SU-DHL-6 (cell line): Measurements from ENCODE around the gene HECTD1.

Experiments used
- H2AFZ ChIP-seq: fragments of 200-600 bp; sonication (generic); 2 replicates; pipeline ENCODE4 v1.6.1; 2014; ENCODE audit warnings: low read depth, mild to moderate bottlenecking, moderate library complexity, mixed read lengths, antibody characterized with exemption, low read length; ENCODE audit not compliant: severe bottlenecking
- H3F3A ChIP-seq: fragments of 200-600 bp; shearing (Covaris generic); 2 replicates; pipeline ENCODE4 v1.6.0; 2016; ENCODE audit warnings: antibody characterized with exemption, mild to moderate bottlenecking; ENCODE audit not compliant: insufficient read depth
- H3K27ac ChIP-seq: fragments of 200-600 bp; sonication (generic); 2 replicates; pipeline ENCODE4 v1.5.1; 2016; ENCODE audit warnings: low read depth, mild to moderate bottlenecking, low read length, moderate library complexity, mixed read lengths
- H3K27me3 ChIP-seq: fragments of 200-600 bp; sonication (generic), shearing (Covaris generic); 2 replicates; pipeline ENCODE4 v1.6.0; 2014; ENCODE audit warnings: mild to moderate bottlenecking, low read length
- H3K36me3 ChIP-seq: fragments of 200-600 bp; sonication (generic); 2 replicates; pipeline ENCODE4 v1.6.1; 2014; ENCODE audit warnings: mild to moderate bottlenecking, low read length, mixed read lengths
- H3K4me2 ChIP-seq: fragments of 300-600, 200-600 bp; shearing (Covaris generic), sonication (generic); 2 replicates; pipeline ENCODE4 v1.6.0; 2014; ENCODE audit warnings: low read length, low read depth, mild to moderate bottlenecking; ENCODE audit not compliant: poor library complexity, severe bottlenecking
- H3K4me3 ChIP-seq: fragments of 200-600 bp; sonication (generic); 2 replicates; pipeline ENCODE4 v1.5.1; 2014; ENCODE audit warnings: antibody characterized with exemption, low read length, mild to moderate bottlenecking, mixed read lengths; ENCODE audit not compliant: insufficient read depth, poor library complexity, severe bottlenecking
- H3K79me2 ChIP-seq: fragments of 200-600 bp; sonication (generic); 2 replicates; pipeline ENCODE4 v1.6.1; 2014; ENCODE audit warnings: mild to moderate bottlenecking, low read length, moderate library complexity; ENCODE audit not compliant: insufficient read depth
- H3K9ac ChIP-seq: fragments of 200-600 bp; sonication (generic); 2 replicates; pipeline ENCODE4 v1.7.0; 2014; ENCODE audit warnings: mild to moderate bottlenecking, low read length
- H3K9me2 ChIP-seq: fragments of 200-600 bp; sonication (generic); replicated peaks from 2 replicates; pipeline ENCODE4 v1.6.1; 2014; ENCODE audit warnings: low read length; ENCODE audit not compliant: insufficient read depth
- H3K9me3 ChIP-seq: fragments of 200-600 bp; sonication (generic); 2 replicates; pipeline ENCODE4 v1.6.1; 2014; ENCODE audit warnings: low read length, mixed read lengths; ENCODE audit not compliant: insufficient read depth
- H4K20me1 ChIP-seq: fragments of 200-600 bp; sonication (generic); 2 replicates; pipeline ENCODE4 v1.6.1; 2014; ENCODE audit warnings: low read depth, mild to moderate bottlenecking, antibody characterized with exemption, low read length, moderate library complexity, mixed read lengths
- CTCF ChIP-seq: fragments of 200-600 bp; sonication (generic); IDR thresholded peaks from one replicate; pipeline ENCODE4 v1.5.1; 2017; ENCODE audit warnings: antibody characterized with exemption, mild to moderate bottlenecking, low read length, moderate library complexity; ENCODE audit not compliant: insufficient read depth, poor library complexity, severe bottlenecking
- EZH2phosphoT487 ChIP-seq: fragments of 200-600 bp; sonication (generic), shearing (Covaris generic); conservative IDR thresholded peaks from 2 replicates; pipeline ENCODE4 v1.6.1; 2018; ENCODE audit warnings: mild to moderate bottlenecking, antibody characterized with exemption, low read length, moderate library complexity, mixed read lengths

The HECTD1 gene

GRCh38 chr14:31229009-31229408, 21.4 kb upstream of the HECTD1 start:
- Histone ChIP-seq H3K9me2 (no peaks in the 10 kb centered on the region), H3K36me3 (no peaks in the 10 kb centered on the region), H3K4me3 (no peak overlapping the region), H3K4me2 (no peak overlapping the region), H2AFZ (no peak overlapping the region), H4K20me1 (no peaks in the 10 kb centered on the region), H3K9ac (no peak overlapping the region), H3K9me3 (no peaks in the 10 kb centered on the region), H3K27me3 (no peaks in the 10 kb centered on the region), H3K79me2 (no peaks in the 10 kb centered on the region), H3K27ac (no peak overlapping the region), H3F3A (no peaks in the 10 kb centered on the region)
- TF ChIP-seq EZH2phosphoT487 (no peak), CTCF (no peak)

- Histone ChIP-seq H3K36me3 (no peaks in the 10 kb centered on the region), H3K4me3 (no peak overlapping the region), H3K27ac (no peak overlapping the region), H3K79me2 (no peaks in the 10 kb centered on the region), H3K27me3 (no peaks in the 10 kb centered on the region), H4K20me1 (no peaks in the 10 kb centered on the region), H2AFZ (no peak overlapping the region), H3K9me3 (no peaks in the 10 kb centered on the region), H3K9ac (no peak overlapping the region), H3K4me2 (no peak overlapping the region), H3K9me2 (no peaks in the 10 kb centered on the region), H3F3A (no peaks in the 10 kb centered on the region)
- no peak for TF ChIP-seq CTCF
- no peak for TF ChIP-seq EZH2phosphoT487
Measured at GRCh38 chr14:31228533-31228932, 20.9 kb upstream of the HECTD1 start.

GRCh38 chr14:31224808-31225207, 17.2 kb upstream of the HECTD1 start:
- Histone ChIP-seq H3K27me3 (no peaks in the 10 kb centered on the region), H3K27ac (no peak overlapping the region), H3K79me2 (no peaks in the 10 kb centered on the region), H3F3A (no peaks in the 10 kb centered on the region), H3K9me2 (no peaks in the 10 kb centered on the region), H3K4me2 (no peak overlapping the region), H4K20me1 (no peaks in the 10 kb centered on the region), H3K4me3 (no peak overlapping the region), H2AFZ (no peak overlapping the region), H3K9ac (no peak overlapping the region), H3K36me3 (no peaks in the 10 kb centered on the region), H3K9me3 (no peaks in the 10 kb centered on the region)
- TF ChIP-seq EZH2phosphoT487 (no peak), CTCF (no peak)
